Ishikawa (cell line): ENCODE results near the gene SOWAHB.
A peak's percentile ranks its signal among the peaks of the same experiment; 100 is the strongest.

ENCODE experiments used
- CEBPB ChIP-seq: IDR thresholded peaks from 2 replicates; pipeline ENCODE4 v1.6.1; 2012
- CREB1 ChIP-seq: IDR thresholded peaks from 2 replicates; pipeline ENCODE4 v1.6.1; 2012; ENCODE audit warnings: low read depth
- EGR1 ChIP-seq: IDR thresholded peaks from 2 replicates; pipeline ENCODE4 v1.6.1; 2012
- EP300 ChIP-seq: IDR thresholded peaks from 2 replicates; pipeline ENCODE4 v1.6.1; 2012; ENCODE audit warnings: borderline replicate concordance
- FOXM1 ChIP-seq: IDR thresholded peaks from 2 replicates; pipeline ENCODE4 v1.6.1; 2012; ENCODE audit warnings: low read depth, borderline replicate concordance
- NFIC ChIP-seq: IDR thresholded peaks from 2 replicates; pipeline ENCODE4 v1.6.1; 2012
- RAD21 ChIP-seq: IDR thresholded peaks from 2 replicates; pipeline ENCODE4 v1.6.1; 2012; ENCODE audit warnings: low read depth
- TAF1 ChIP-seq: IDR thresholded peaks from 2 replicates; pipeline ENCODE4 v1.6.1; 2012; ENCODE audit warnings: low read depth, mild to moderate bottlenecking
- TCF12 ChIP-seq: IDR thresholded peaks from 2 replicates; pipeline ENCODE4 v1.6.1; 2012; ENCODE audit warnings: low read depth
- TEAD4 ChIP-seq: IDR thresholded peaks from 2 replicates; pipeline ENCODE4 v1.6.1; 2012
- YY1 ChIP-seq: IDR thresholded peaks from 2 replicates; pipeline ENCODE4 v1.6.1; 2012; ENCODE audit warnings: low read depth
- ZBTB7A ChIP-seq: IDR thresholded peaks from 2 replicates; pipeline ENCODE4 v1.6.1; 2012; ENCODE audit warnings: low read depth
- TF ChIP-seq, protein P1 (sequence below): IDR thresholded peaks from 2 replicates; pipeline ENCODE4 v1.6.1; 2012
- TF ChIP-seq, protein P2 (sequence below): IDR thresholded peaks from 2 replicates; pipeline ENCODE4 v1.6.1; 2012; ENCODE audit warnings: low read depth, mild to moderate bottlenecking
- TF ChIP-seq, protein P3 (sequence below): IDR thresholded peaks from 2 replicates; pipeline ENCODE4 v1.6.1; 2012

SOWAHB gene

DNA sequence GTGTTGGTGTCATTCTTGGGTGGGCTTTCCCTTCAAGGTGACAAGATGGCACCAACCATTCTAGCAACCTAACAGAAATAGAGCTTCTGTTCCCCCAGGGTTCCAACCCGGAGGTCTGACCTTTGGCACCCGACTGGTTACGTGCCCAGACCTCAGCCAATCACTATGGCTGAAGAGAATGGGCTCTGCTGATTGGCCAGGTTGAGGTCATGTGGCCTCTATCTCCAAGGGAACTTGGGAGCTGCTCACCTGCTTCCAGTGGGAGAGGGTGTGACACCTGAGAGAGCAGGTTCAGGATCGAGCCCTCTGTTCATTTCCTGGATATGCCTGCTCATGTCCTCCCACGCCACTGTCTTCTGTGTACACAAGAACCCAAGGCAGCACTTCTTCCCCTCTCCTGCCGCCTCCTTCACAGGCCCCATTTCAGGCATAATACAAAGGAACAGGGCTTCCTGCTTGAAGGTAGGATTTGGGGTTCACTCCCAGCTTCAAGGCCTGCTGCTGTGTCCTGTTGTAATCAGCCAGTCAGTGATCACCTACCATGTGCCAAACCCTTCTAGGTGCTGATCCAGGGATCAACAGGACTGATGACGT is 11.0 kb downstream of the SOWAHB start:
- TF ChIP-seq, protein P1, sequence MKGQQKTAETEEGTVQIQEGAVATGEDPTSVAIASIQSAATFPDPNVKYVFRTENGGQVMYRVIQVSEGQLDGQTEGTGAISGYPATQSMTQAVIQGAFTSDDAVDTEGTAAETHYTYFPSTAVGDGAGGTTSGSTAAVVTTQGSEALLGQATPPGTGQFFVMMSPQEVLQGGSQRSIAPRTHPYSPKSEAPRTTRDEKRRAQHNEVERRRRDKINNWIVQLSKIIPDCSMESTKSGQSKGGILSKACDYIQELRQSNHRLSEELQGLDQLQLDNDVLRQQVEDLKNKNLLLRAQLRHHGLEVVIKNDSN = peak; percentile 70
- TF ChIP-seq YY1 = no peak

DNA sequence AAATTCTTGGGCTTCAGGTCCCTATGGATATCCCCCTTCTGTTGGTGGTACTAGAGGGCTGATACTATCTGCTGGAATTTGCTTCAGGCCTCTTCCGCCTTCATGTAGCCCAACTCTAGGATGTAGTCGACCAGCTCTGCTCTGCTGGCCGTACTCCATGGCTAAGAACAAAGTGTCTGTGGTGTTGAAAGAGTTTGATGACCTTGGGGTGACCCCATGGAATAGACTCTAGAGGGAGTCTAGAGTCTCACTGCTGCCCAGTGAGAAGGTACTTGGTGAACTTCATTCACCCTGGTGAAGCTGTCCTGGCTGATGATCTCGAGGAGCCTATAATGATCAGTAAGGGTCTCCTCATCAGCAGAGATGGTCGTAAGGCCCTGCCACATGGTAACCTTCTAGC is 11.7 kb downstream of the SOWAHB start:
- TF ChIP-seq CREB1 (no peak), EP300 (no peak), TAF1 (no peak), ZBTB7A (no peak), FOXM1 (no peak), YY1 (no peak), CEBPB (no peak), NFIC (no peak), TCF12 (no peak), RAD21 (no peak), EGR1 (no peak), TEAD4 (no peak)
- TF ChIP-seq, protein P1 = no peak
- TF ChIP-seq, protein P2, sequence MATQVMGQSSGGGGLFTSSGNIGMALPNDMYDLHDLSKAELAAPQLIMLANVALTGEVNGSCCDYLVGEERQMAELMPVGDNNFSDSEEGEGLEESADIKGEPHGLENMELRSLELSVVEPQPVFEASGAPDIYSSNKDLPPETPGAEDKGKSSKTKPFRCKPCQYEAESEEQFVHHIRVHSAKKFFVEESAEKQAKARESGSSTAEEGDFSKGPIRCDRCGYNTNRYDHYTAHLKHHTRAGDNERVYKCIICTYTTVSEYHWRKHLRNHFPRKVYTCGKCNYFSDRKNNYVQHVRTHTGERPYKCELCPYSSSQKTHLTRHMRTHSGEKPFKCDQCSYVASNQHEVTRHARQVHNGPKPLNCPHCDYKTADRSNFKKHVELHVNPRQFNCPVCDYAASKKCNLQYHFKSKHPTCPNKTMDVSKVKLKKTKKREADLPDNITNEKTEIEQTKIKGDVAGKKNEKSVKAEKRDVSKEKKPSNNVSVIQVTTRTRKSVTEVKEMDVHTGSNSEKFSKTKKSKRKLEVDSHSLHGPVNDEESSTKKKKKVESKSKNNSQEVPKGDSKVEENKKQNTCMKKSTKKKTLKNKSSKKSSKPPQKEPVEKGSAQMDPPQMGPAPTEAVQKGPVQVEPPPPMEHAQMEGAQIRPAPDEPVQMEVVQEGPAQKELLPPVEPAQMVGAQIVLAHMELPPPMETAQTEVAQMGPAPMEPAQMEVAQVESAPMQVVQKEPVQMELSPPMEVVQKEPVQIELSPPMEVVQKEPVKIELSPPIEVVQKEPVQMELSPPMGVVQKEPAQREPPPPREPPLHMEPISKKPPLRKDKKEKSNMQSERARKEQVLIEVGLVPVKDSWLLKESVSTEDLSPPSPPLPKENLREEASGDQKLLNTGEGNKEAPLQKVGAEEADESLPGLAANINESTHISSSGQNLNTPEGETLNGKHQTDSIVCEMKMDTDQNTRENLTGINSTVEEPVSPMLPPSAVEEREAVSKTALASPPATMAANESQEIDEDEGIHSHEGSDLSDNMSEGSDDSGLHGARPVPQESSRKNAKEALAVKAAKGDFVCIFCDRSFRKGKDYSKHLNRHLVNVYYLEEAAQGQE = no peak
- TF ChIP-seq, protein P3, sequence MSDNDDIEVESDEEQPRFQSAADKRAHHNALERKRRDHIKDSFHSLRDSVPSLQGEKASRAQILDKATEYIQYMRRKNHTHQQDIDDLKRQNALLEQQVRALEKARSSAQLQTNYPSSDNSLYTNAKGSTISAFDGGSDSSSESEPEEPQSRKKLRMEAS = no peak

DNA sequence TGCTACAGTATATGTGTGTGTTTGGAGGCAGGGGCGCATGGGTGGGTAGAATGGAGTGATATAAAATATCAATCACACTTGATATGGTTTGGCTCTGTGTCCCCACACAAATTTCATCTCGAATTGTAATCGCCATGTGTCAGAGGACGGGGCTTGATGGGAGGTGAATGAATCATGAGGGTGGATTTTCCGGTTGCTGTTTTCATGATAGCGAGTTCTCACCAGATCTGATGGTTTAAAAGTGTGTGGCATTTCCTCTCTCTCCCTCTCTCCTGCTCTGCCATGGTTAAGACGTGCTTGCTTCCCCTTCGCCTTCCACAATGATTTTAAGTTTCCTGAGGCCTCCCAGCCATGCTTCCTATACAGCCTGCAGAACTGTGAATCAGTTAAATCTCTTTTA is 14.8 kb downstream of the SOWAHB start:
- TF ChIP-seq FOXM1 (no peak), CREB1 (no peak), EP300 (no peak), TCF12 (no peak), YY1 (no peak), TAF1 (no peak), ZBTB7A (no peak), NFIC (no peak), TEAD4 (no peak), RAD21 (no peak), CEBPB (no peak), EGR1 (no peak)
- TF ChIP-seq, protein P1 = no peak
- TF ChIP-seq, protein P3 = no peak
- TF ChIP-seq, protein P2 = no peak

DNA sequence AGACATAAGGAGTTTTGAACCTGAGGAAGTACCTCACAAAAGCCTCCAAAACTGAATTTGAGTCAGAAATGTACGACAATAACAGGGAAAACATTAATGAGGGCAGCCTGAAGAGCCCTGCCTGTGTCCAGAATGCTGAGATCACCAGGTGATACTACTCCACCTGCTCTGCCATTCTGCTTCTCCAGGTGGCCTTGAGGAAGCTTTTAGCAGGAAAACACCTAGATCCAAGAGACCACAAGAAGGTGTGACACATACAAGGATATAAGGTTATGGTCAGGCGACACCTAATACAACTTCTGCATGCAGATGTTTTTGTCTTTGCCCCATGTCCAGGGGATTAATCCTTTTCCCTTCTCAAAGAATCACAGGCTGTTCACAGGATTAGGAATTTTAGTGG is 15.3 kb downstream of the SOWAHB start:
- TF ChIP-seq TAF1 = no peak
- no peak for TF ChIP-seq EP300
- no peak for TF ChIP-seq CREB1
- TF ChIP-seq, protein P2 = no peak
- no peak for TF ChIP-seq FOXM1
- TF ChIP-seq, protein P3 = no peak
- no peak for TF ChIP-seq NFIC
- TF ChIP-seq TEAD4 = no peak
